Measurements from ENCODE around the gene KCNJ8.

KCNJ8 gene

DNA sequence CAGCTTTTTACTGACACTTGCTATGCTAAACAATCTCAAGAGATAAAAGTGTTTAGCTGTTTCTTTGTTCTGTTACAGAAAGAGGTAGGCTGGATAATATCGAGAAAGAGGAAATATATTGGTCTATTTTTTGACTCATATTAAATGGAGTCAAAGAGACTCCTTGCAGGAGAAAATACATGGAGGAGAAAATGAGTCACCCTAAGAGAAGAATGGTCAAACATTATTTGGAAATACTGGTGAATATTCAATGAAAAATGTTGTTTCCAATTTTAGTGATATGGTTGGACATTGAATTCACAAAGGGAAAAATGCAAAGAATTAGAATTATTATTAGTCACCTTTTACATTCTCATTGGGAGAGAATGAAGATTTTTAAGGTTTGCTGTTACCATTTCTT is 3.2 kb downstream of the KCNJ8 start:
- ATAC-seq (ENCODE audit: low read depth) (no peak), DNase-seq (ENCODE audit: low spot score in 2 of 2) (no peak)

DNA sequence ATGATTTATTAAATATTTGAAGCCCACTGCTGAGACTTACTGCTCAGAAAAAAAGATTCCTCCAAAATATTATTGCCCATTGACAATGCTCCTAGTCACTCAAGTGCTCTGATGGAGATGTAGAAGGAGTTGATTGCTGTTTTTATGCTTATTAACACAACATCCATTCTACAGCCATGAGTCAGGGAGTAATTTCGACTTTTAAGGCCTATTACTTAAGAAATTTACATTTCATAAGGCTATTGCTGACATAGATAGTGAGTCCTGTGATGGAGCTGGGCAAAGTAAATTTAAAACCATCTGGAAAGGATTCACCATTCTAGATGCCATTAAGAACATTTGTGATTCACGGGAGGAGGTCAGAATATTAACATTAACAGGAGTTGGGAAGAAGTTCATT is 5.2 kb downstream of the KCNJ8 start:
- Mint-ChIP-seq H3K9me3 (no peaks in the 10 kb centered on the region), H3K27ac (no peak overlapping the region), H3K4me1 (peaks cover 4% of the 10 kb centered on the region), H3K36me3 (no peaks in the 10 kb centered on the region), H3K27me3 (peaks cover 5% of the 10 kb centered on the region), H3K4me3 (no peak overlapping the region)
- no peak for ATAC-seq (ENCODE audit: low read depth)
- DNase-seq (ENCODE audit: low spot score in 2 of 2), result no peak

More for the DNA sequence above, 3.2 kb downstream of the KCNJ8 start:
- H3K4me3 Mint-ChIP-seq, result no peak overlapping the region
- no peak overlapping the region for H3K27ac Mint-ChIP-seq
- H3K4me1 Mint-ChIP-seq, result peaks cover 4% of the 10 kb centered on the region
- peaks cover 8% of the 10 kb centered on the region for H3K27me3 Mint-ChIP-seq
- no peaks in the 10 kb centered on the region for H3K9me3 Mint-ChIP-seq
- no peaks in the 10 kb centered on the region for H3K36me3 Mint-ChIP-seq

DNA sequence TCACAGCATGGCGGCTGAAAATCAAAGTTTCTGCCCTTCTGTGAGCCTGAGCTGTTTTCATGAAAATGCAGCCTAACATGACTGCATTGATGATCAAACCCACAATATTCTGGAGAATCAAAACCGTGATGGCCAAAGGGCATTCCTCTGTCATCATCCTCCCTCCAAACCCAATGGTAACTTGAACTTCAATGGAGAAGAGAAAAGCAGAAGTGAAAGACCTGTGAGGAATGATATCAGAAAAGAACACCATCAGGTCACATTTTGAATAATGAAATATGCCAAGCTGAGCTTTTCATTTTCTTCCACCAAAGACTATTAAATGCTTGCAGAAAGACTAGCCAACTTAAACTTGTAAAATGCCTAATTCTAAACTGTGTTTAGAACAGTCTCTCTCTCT is 8.1 kb downstream of the KCNJ8 start:
- H3K4me1 Mint-ChIP-seq, result no peaks in the 10 kb centered on the region
- DNase-seq (ENCODE audit: low spot score in 2 of 2) (no peak), ATAC-seq (ENCODE audit: low read depth) (no peak)
- H3K36me3 Mint-ChIP-seq, result no peaks in the 10 kb centered on the region
- H3K4me3 Mint-ChIP-seq, result no peak overlapping the region
- no peak overlapping the region for H3K27ac Mint-ChIP-seq
- peaks cover 2% of the 10 kb centered on the region for H3K27me3 Mint-ChIP-seq
- no peaks in the 10 kb centered on the region for H3K9me3 Mint-ChIP-seq

DNA sequence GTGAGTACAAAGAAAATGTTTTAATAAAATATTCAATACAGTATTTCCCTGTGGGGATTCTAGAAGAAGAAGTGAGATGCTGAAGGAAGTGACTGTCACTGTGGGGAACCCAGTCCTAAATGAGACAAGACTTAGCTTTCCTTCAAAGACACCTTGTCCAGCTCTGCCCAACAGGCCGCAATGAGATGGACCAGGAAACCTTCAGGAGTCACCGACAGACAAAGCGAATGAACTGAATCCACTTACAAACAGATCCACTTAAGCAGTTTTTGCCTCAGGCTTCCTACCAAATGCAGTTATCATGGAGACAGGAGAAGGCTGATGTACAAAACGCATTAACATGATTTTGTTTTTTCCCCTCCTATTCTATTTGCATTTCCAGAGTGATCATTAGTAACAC is 9.6 kb downstream of the KCNJ8 start:
- H3K4me1 Mint-ChIP-seq, result no peaks in the 10 kb centered on the region
- no peaks in the 10 kb centered on the region for H3K36me3 Mint-ChIP-seq
- H3K4me3 Mint-ChIP-seq, result no peak overlapping the region
- ATAC-seq (ENCODE audit: low read depth) (no peak), DNase-seq (ENCODE audit: low spot score in 2 of 2) (no peak)
- H3K27ac Mint-ChIP-seq, result no peak overlapping the region
- H3K27me3 Mint-ChIP-seq, result peaks cover 2% of the 10 kb centered on the region
- no peaks in the 10 kb centered on the region for H3K9me3 Mint-ChIP-seq

DNA sequence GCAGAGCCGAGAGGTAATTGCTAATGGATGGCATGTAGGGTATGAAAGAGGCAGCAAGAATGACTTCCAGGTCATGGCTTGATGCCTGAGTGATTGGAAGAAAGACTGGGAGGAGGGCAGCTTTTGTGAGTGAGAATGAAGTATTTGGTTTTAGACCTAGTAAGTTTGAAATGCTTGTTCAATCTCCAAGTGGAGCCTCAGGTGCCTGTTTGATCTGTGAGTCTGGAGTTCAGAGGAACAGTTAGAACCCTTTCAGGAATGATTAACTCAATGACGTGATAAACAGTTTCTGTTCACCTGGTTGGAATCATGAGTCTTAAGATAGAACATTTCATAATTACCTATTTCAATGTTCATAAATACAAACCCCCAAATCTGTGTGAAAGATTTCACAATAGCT is 10.4 kb downstream of the KCNJ8 start:
- Mint-ChIP-seq H3K27me3 (no peaks in the 10 kb centered on the region), H3K36me3 (no peaks in the 10 kb centered on the region), H3K4me3 (no peak overlapping the region), H3K4me1 (no peaks in the 10 kb centered on the region), H3K9me3 (peaks cover 1% of the 10 kb centered on the region), H3K27ac (no peak overlapping the region)
- ATAC-seq (ENCODE audit: low read depth) (no peak), DNase-seq (ENCODE audit: low spot score in 2 of 2) (no peak)

DNA sequence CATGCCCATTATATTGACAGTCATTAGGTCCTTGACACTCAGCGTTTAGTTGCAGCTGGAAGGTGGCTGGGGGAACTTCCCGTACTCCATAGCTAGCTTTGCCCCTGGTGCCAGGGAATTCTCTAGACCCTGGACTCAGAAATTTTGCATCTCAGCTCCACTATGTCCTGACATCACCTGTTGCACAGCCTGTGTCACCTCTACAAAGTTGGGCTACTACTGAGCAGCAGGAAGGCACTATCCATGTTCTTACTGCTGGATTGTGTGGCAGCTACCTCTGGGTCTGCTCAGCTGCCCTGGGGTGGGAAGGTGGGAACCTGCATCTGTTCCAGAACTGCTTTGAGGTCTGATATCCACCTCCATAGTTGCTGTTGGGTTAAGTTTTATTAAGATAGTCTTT is 11.0 kb downstream of the KCNJ8 start:
- no peak overlapping the region for H3K4me3 Mint-ChIP-seq
- H3K9me3 Mint-ChIP-seq, result peaks cover 1% of the 10 kb centered on the region
- no peaks in the 10 kb centered on the region for H3K36me3 Mint-ChIP-seq
- no peaks in the 10 kb centered on the region for H3K27me3 Mint-ChIP-seq
- H3K4me1 Mint-ChIP-seq, result no peaks in the 10 kb centered on the region
- no peak overlapping the region for H3K27ac Mint-ChIP-seq
- ATAC-seq (ENCODE audit: low read depth) (no peak), DNase-seq (ENCODE audit: low spot score in 2 of 2) (no peak)

DNA sequence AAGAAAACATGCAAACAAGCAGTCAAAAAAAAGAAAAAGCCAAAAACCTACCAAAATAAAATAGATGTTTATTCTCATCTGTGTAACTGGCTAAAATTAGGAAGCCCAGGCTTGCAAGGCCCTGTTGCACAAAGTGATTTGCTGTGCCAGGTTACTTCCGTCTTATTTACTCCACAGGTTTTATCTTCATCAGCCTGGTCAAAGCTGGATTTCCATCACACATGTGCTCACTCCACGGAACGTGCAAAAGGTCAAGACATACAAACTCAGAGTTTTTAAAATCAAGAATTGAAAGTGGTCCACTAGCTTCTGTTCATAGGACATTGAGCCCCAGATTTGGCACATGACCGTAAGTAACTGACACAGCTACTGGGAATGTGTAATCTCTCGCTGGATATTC is 14.8 kb downstream of the KCNJ8 start:
- Mint-ChIP-seq H3K9me3 (peaks cover 1% of the 10 kb centered on the region), H3K36me3 (no peaks in the 10 kb centered on the region), H3K4me1 (no peaks in the 10 kb centered on the region), H3K4me3 (no peak overlapping the region), H3K27me3 (peaks cover 1% of the 10 kb centered on the region), H3K27ac (no peak overlapping the region)
- no peak for DNase-seq (ENCODE audit: low spot score in 2 of 2)
- ATAC-seq (ENCODE audit: low read depth), result no peak

DNA sequence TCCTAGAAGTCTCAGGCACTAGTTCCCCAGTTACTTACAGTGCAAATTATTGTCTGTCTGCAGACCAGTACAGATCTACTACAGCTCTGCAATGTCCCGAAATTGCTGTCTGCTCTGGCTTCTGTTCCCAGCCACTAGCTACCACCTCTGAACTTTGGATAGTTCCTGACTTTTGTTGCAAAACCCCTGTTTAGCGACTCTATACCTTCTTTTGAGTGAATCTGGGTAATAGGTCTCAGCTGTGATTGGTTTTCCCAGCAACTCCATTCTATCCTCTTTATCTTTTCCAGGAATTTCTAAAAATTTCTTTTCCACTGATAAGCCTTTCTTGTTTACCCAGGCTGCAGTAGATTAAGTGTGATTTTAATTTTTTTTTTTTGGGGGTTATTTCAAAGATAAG is 16.8 kb downstream of the KCNJ8 start:
- peaks cover 1% of the 10 kb centered on the region for H3K9me3 Mint-ChIP-seq
- H3K4me3 Mint-ChIP-seq, result no peak overlapping the region
- H3K27ac Mint-ChIP-seq, result no peak overlapping the region
- ATAC-seq (ENCODE audit: low read depth), result no peak
- DNase-seq (ENCODE audit: low spot score in 2 of 2), result no peak
- peaks cover 1% of the 10 kb centered on the region for H3K27me3 Mint-ChIP-seq
- no peaks in the 10 kb centered on the region for H3K4me1 Mint-ChIP-seq
- H3K36me3 Mint-ChIP-seq, result no peaks in the 10 kb centered on the region

DNA sequence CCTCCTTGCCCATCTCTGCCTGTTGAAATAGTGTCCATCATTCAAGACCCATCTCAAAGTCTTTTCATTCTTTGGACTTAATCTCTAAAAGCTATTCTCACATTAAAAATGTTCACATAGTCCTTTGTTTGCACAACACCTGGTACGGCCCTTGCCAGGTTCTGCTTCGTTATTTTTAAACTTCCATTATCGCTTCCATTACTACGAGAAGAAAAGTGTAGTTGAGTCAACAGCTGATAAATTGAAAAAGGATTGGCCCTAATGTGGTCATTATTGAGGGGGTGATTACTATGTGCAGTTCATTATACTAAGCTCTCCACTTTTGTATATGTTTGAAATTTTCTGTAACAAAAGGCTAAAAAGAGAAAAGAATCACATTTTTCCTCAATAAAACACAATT is 17.8 kb downstream of the KCNJ8 start:
- Mint-ChIP-seq H3K36me3 (no peaks in the 10 kb centered on the region), H3K4me1 (no peaks in the 10 kb centered on the region), H3K4me3 (no peak overlapping the region), H3K9me3 (peaks cover 1% of the 10 kb centered on the region), H3K27me3 (peaks cover 1% of the 10 kb centered on the region), H3K27ac (no peak overlapping the region)
- DNase-seq (ENCODE audit: low spot score in 2 of 2) (no peak), ATAC-seq (ENCODE audit: low read depth) (no peak)

DNA sequence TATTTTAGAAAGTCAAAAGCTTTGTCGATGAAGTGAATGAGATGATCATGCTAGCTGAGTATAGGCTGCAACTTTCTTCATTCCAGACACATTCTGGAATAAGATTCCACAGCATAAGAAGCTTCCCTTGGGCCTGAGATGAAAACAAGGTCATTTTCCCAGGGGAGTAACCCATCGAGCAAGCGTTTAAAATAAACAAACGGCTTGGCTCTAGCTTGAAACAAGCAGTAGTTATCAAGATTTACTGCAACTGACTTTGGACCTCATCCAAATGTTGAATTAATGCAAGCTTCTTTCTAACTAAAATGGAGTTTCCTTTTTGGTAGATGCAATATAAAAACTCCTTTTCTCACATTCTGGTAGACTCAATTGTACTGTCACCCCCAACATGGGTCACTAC is 23.0 kb downstream of the KCNJ8 start:
- Mint-ChIP-seq H3K4me1 (no peaks in the 10 kb centered on the region), H3K27ac (no peak overlapping the region), H3K9me3 (no peaks in the 10 kb centered on the region), H3K4me3 (no peak overlapping the region), H3K36me3 (no peaks in the 10 kb centered on the region), H3K27me3 (peaks cover 3% of the 10 kb centered on the region)
- ATAC-seq (ENCODE audit: low read depth) (no peak), DNase-seq (ENCODE audit: low spot score in 2 of 2) (no peak)

DNA sequence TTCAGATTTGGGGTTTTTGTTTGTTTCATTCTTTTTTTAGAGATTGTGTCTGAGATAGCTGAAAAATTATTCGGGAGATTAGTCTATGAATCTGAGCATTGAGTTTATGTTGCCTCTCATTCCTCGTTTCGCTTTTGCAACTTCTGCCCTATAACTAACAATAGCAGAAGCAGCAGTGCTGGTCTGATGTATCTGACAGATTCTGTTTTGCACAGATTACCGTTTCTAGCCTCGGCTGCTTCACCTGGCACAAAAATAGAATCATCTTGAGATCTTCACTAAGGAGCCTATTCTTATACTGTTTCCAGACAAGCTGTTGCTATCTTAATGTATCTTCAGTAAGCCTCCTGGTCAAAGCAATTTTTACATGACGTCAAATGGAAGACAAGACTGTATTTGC is 29.2 kb downstream of the KCNJ8 start:
- Mint-ChIP-seq H3K4me3 (no peak overlapping the region), H3K36me3 (no peaks in the 10 kb centered on the region), H3K27ac (no peak overlapping the region), H3K27me3 (peaks cover 16% of the 10 kb centered on the region), H3K9me3 (peaks cover 2% of the 10 kb centered on the region), H3K4me1 (no peaks in the 10 kb centered on the region)
- ATAC-seq (ENCODE audit: low read depth) (no peak), DNase-seq (ENCODE audit: low spot score in 2 of 2) (no peak)

DNA sequence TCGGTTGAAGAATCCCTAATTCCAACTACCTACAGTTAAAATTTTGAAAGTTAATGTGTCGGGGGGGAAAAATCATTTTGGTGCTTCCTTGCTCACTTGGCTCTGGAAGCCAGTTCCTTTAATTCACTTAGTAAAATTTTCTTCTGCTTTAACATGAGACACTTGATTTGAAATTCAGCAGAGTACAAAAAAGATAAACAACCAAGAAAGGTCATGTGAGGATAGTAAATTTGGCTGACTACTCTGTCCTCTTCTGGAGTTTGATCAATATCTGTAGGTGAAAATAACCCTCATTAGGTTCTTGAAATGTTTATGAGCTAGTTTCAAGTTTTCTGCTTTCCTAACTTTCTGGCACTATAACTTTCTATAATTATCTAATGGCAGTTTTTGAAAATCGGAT is 43.4 kb downstream of the KCNJ8 start:
- DNase-seq (ENCODE audit: low spot score in 2 of 2) (no peak), ATAC-seq (ENCODE audit: low read depth) (no peak)
- Mint-ChIP-seq H3K27me3 (no peaks in the 10 kb centered on the region), H3K36me3 (no peaks in the 10 kb centered on the region), H3K9me3 (peaks cover 7% of the 10 kb centered on the region), H3K4me1 (no peaks in the 10 kb centered on the region), H3K27ac (no peak overlapping the region), H3K4me3 (no peak overlapping the region)

DNA sequence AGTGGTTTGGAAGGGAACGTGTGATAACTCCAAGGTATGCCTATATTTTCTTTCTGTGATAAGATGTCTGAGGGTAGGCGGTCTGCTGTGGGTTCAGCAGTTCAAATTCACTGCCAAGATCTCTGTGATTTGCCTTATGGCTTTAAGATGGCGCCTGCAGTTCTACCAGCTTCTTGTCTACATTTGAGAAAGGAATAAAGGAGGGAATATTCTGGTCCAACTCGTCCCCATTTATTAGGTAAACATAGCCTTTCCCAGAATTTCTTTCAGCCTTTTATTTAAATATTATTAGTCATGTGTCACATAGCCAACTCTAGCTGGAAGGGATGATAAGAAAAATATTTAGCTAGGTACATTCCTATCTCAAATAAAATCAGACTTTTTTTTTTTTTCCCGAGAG is 48.8 kb downstream of the KCNJ8 start:
- Mint-ChIP-seq H3K27me3 (no peaks in the 10 kb centered on the region), H3K36me3 (no peaks in the 10 kb centered on the region), H3K27ac (no peak overlapping the region), H3K4me1 (no peaks in the 10 kb centered on the region), H3K4me3 (no peak overlapping the region), H3K9me3 (no peaks in the 10 kb centered on the region)
- DNase-seq (ENCODE audit: low spot score in 2 of 2), result no peak
- ATAC-seq (ENCODE audit: low read depth), result no peak

DNA sequence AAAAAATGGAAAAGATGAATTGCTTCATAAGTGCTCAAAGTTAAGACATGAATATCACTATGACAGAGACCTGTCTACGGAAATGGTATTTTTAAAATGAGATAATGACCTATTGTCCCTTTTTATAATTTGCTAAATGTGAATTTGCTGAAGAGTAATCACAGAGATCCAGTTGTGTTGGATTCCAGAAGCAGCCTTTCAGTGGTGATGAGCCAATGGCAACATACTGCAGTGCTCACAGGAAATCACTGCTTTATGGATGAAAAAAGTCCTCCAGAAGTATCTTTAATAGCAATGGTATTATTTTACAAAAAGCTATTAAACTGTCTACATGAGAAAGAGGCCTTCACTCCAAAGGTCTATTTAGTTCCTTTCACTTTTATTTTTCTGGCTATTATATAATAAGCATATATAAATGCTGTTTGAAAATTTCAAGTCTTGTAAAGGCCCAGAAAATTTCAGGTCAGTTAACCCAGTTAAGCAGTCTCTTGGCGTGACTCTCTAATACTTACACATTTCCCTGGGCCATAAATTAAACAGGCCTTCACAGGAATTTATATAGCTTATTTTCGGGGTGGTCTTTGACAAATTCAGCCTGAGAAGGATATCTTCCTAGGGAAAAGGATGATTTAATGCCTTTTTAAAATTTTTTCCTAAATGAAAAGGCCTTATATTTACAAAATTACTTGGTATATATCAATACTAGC is 55.4 kb downstream of the KCNJ8 start:
- no peak overlapping the region for H3K27ac Mint-ChIP-seq
- no peak for DNase-seq (ENCODE audit: low spot score in 2 of 2)
- peaks cover 2% of the 10 kb centered on the region for H3K4me1 Mint-ChIP-seq
- no peak overlapping the region for H3K4me3 Mint-ChIP-seq
- H3K9me3 Mint-ChIP-seq, result no peaks in the 10 kb centered on the region
- no peaks in the 10 kb centered on the region for H3K36me3 Mint-ChIP-seq
- no peak for ATAC-seq (ENCODE audit: low read depth)
- H3K27me3 Mint-ChIP-seq, result peaks cover 2% of the 10 kb centered on the region

DNA sequence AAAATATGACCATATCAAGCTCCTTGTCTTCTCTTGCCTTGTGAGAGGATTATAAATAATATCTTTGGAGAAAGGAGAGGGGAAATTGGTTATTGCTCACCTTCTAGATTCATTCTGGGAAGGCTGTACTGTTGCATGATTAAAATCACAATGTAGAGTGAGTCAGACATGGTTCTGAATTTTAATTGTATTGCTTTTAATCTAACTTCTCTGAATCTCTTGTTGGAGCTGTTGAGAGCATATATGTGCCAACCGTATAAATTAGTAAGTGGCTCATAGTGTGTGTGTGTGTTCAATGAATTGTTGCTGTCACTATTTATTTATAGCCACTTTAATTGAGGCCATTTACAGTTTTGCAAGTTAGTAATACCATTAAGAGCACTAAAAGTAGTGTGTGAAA is 56.1 kb downstream of the KCNJ8 start:
- H3K4me3 Mint-ChIP-seq, result no peak overlapping the region
- peaks cover 2% of the 10 kb centered on the region for H3K4me1 Mint-ChIP-seq
- H3K36me3 Mint-ChIP-seq, result no peaks in the 10 kb centered on the region
- no peak for DNase-seq (ENCODE audit: low spot score in 2 of 2)
- peaks cover 4% of the 10 kb centered on the region for H3K27me3 Mint-ChIP-seq
- H3K9me3 Mint-ChIP-seq, result no peaks in the 10 kb centered on the region
- ATAC-seq (ENCODE audit: low read depth), result no peak
- no peak overlapping the region for H3K27ac Mint-ChIP-seq
